ENCODE data around the gene GMPPA. TPM values are rescaled to one million over a fixed set of nuclear protein-coding genes. Genes with fewer than 3 reads are reported as not detected.

GMPPA gene
- total and polyA plus RNA-seq, 9 of the 15 experiments (the other 6 are each of a cell fraction or from before 2014, with no cell fraction given), result 7.0 to 101 (median 66.7) TPM

GRCh38 chr2:219521066-219521880 lies 22.6 kb downstream of the GMPPA start (continued):
- TF ChIP-seq CTCFL (IDR thresholded peaks at IDR 0.05; ENCODE audit: borderline replicate concordance, insufficient read depth, low read depth, low read length, poor library complexity, severe bottlenecking), result peak; percentile 85
- peak; percentile 80; the same call in 1 of the 2 replicates for TF ChIP-seq ZBTB2 (IDR thresholded peaks at IDR 0.05)
- TF ChIP-seq ARNT (IDR thresholded peaks at IDR 0.05), result 0 out of 4 replicates have a peak, but pooled peaks of 1 of the 2 experiments have one; percentile 33
- 0 out of 2 replicates have a peak, but pooled peaks have one; percentile 60 for TF ChIP-seq ZNF644 (tag; IDR thresholded peaks at IDR 0.05; ENCODE audit: low read depth)
- peak in 1 of 2 experiments; percentile 64; a peak in 2 of 4 replicates for TF ChIP-seq HDAC1 (IDR thresholded peaks at IDR 0.05)
- TF ChIP-seq MYNN (IDR thresholded peaks at IDR 0.05), result no peak
- no peak for TF ChIP-seq MYNN (CRISPR knock-in tag; IDR thresholded peaks at IDR 0.05)
- no peak for TF ChIP-seq ZBTB9 (CRISPR knock-in tag; IDR thresholded peaks at IDR 0.05)
- no peak for TF ChIP-seq RBM15 (IDR thresholded peaks at IDR 0.05; ENCODE audit: insufficient read depth, low read length)
- TF ChIP-seq ESRRB (CRISPR knock-in tag; IDR thresholded peaks at IDR 0.05; ENCODE audit: borderline replicate concordance), result no peak
- peak; percentile 63 for TF ChIP-seq NFIC (IDR thresholded peaks at IDR 0.05)
- TF ChIP-seq CC2D1A (IDR thresholded peaks at IDR 0.05), result peak; percentile 70; the same call in 1 of the 2 replicates
- no peak for TF ChIP-seq HMGXB4 (CRISPR knock-in tag; IDR thresholded peaks at IDR 0.05)
- TF ChIP-seq NKRF (IDR thresholded peaks at IDR 0.05; ENCODE audit: borderline replicate concordance), result no peak
- peak in 1 of 3 experiments; percentile 61 for TF ChIP-seq YY1 (IDR thresholded peaks at IDR 0.05; ENCODE audit: borderline replicate concordance in 1 of 3, control insufficient read depth in 1 of 3, extremely low read depth in 1 of 3, insufficient read depth in 3 of 3, insufficient read length in 1 of 3, insufficient replicate concordance in 2 of 3, low read depth in 1 of 3, low read length in 2 of 3)
- TF ChIP-seq GATAD2B (IDR thresholded peaks at IDR 0.05; ENCODE audit: borderline replicate concordance), result peak; percentile 82; the same call in 1 of the 2 replicates
- peak; percentile 41 for TF ChIP-seq MTA2 (IDR thresholded peaks at IDR 0.05; ENCODE audit: low read depth)
- no peak for TF ChIP-seq FOS (IDR thresholded peaks at IDR 0.05; ENCODE audit: extremely low read depth, insufficient read length)

Measured in K562 (cell line).